ENCODE results near the gene B3GNT8.

GRCh38 chr19:41398050-41398418, 29.1 kb downstream of the B3GNT8 start:
- no peak for TF ChIP-seq CTCF (IDR thresholded peaks at IDR 0.05; ENCODE audit: low read depth, low read length)
- TF ChIP-seq EZH2phosphoT487 (IDR thresholded peaks at IDR 0.05; ENCODE audit: low read depth) = no peak

Measured in OCI-LY3 (cell line).